GM12874 (cell line): ENCODE data around the gene CCDC61.

Experiments used
- TF ChIP-seq, protein P1 (sequence below): IDR thresholded peaks from 2 replicates; pipeline ENCODE4 v1.5.1; 2011; ENCODE audit warnings: low read depth, mild to moderate bottlenecking, control low read depth, low read length, moderate library complexity; ENCODE audit not compliant: insufficient read depth

Gene CCDC61

DNA sequence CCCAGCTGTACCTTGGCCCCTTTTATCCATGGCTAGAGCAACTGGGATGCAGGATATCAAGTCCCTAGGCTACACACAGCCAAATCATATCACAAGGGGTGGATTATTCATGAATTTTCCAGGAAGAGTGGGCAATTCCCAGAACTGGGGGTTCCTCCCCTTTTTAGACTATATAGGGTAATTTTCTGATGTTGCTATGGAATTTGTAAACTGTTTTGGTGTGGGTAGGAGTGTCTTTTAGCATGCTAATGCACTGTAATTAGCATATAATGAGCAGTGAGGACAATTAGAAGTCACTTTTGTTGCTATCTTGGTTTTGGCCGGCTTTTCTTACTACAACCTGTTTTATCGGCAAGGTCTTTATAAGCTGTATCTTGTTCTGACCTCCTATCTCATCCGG, 63.5 kb downstream of the CCDC61 start:
- TF ChIP-seq, protein P1, sequence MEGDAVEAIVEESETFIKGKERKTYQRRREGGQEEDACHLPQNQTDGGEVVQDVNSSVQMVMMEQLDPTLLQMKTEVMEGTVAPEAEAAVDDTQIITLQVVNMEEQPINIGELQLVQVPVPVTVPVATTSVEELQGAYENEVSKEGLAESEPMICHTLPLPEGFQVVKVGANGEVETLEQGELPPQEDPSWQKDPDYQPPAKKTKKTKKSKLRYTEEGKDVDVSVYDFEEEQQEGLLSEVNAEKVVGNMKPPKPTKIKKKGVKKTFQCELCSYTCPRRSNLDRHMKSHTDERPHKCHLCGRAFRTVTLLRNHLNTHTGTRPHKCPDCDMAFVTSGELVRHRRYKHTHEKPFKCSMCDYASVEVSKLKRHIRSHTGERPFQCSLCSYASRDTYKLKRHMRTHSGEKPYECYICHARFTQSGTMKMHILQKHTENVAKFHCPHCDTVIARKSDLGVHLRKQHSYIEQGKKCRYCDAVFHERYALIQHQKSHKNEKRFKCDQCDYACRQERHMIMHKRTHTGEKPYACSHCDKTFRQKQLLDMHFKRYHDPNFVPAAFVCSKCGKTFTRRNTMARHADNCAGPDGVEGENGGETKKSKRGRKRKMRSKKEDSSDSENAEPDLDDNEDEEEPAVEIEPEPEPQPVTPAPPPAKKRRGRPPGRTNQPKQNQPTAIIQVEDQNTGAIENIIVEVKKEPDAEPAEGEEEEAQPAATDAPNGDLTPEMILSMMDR: no peak

DNA sequence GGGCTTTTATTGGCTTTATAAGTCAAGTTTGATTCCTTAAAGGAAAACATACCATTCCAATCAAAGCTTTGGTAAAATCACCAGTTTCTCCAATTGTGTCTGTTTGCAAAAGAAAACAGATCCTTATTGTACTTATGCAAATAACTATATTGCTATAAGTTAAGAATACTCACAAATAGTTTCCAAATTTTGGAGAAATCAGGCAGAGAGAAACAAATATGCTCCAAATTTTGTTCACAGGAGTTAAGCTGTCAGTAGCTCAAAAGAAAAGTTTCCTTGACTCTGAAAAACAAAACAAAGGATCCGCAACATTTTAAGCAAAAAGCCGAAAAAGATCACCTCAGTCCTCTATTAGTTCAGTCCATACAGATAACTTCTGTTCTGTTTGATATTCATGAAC, 64.7 kb downstream of the CCDC61 start:
- TF ChIP-seq, protein P1: no peak

DNA sequence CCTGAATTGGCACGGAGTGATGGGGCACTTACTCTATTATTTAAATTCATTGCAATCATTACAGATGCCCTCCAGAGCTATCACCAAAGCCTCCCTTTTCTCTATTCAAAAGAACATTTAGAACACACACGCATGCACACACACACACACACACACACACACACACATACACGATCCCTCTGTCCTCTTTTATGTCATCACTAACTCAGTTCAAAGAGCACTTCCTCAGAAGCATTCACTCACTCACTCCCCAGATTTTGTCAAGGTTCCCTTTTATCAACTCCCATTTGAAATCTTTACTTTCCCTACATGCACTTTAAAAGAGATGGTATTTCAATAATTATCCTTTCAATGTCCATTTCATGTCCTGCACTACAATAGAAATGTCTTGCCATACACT, 67.9 kb downstream of the CCDC61 start:
- TF ChIP-seq, protein P1: no peak

DNA sequence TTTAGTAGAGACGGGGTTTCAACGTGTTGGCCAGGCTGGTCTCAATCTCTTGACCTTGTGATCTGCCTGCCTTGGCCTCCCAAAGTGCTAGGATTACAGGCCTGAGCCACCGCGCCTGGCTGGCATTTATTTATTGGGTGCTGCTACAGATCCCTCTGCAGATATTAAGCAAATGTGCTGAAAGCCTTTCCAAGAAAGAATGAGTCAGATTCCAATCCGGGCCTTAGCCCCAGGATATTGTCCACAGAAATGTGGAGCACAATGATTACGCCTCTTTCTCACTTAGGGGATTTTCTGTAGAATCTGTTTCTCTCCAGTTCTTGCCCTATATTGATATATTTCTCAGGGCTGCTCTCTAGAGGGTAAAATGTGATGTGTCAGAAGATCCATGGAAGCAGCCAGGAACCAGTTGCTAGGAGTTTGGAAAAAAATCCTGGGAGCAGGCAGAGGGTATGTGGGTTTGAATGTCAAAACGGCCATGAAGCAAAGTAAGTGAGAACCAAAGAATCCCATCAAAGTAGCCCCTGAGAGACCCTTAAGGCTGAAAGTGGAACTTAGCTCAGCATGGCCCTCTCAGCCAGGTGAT, 70.3 kb downstream of the CCDC61 start:
- TF ChIP-seq, protein P1: no peak

DNA sequence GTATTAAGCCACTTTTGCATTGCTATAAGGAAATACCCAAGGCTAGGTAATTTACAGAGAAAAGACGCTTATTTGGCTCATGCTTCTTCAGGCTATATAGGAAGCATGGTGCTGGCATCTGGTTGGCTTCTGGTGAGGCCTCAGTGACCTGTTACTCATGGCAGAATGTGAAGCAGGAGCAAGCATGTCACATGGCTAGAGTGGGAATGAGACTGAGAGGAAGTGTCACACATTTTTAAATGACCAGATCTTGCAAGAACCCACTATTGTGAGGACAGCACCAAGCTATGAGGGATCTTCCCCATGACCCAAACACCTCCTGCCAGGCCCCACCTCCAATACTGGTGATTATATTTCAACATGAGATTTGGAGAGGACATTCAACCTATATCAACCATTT, 71.2 kb downstream of the CCDC61 start:
- TF ChIP-seq, protein P1: no peak

DNA sequence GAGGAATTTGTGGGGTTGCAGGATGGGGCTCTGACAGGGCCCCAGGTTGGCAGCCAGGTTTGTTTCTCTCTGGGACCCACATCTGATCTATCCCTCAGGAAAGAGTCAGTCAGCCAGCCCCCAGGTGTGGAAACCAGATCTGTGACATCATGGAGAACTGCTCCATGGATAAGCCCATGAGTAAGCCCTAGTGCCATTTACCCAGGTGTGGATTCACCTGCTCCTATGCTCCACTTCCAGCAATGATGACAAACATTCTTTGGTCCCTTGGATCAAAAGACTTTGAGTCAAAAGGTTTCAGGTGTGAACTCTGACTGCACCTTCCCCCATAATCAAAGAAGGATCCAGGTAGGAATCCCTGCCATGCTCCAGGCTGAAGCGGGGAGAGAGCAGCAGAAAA, 72.4 kb downstream of the CCDC61 start:
- TF ChIP-seq, protein P1: no peak
